Choroid plexus epithelial cell (primary cell): Measurements from ENCODE around the gene MKI67.

Experiments
- DNase-seq: peaks from one replicate; pipeline ENCODE4 v3.0.0-alpha.2; 2010; ENCODE audit warnings: low read depth
- H3K4me3 ChIP-seq: 2 replicates; pipeline ENCODE4 v1.5.1; 2011; ENCODE audit warnings: low read depth, mild to moderate bottlenecking, control low read depth, low read length, moderate library complexity
- CTCF ChIP-seq: conservative IDR thresholded peaks from 2 replicates; pipeline ENCODE4 v1.5.1; 2011; ENCODE audit warnings: low read depth, mild to moderate bottlenecking, control low read depth, inconsistent platforms, low read length, moderate library complexity

The MKI67 gene

GRCh38 chr10:128063736-128064107 is 62.5 kb downstream of the MKI67 start:
- no peak for TF ChIP-seq CTCF
- no peak overlapping the region for H3K4me3 ChIP-seq
- DNase-seq: no peak

- DNase-seq: peak; percentile 11
- TF ChIP-seq CTCF: no peak
- H3K4me3 ChIP-seq: no peak overlapping the region
Measured at GRCh38 chr10:128062881-128063563, 63.2 kb downstream of the MKI67 start.

- DNase-seq: peak; percentile 18
- no peak overlapping the region for H3K4me3 ChIP-seq
- TF ChIP-seq CTCF: no peak
Measured at GRCh38 chr10:128062331-128062880, 63.8 kb downstream of the MKI67 start.

- no peak for TF ChIP-seq CTCF
- H3K4me3 ChIP-seq: no peak overlapping the region
- no peak for DNase-seq
Measured at GRCh38 chr10:128061306-128062300, 64.6 kb downstream of the MKI67 start.

GRCh38 chr10:128060341-128061250 is 65.6 kb downstream of the MKI67 start:
- TF ChIP-seq CTCF: no peak
- no peak for DNase-seq
- no peak overlapping the region for H3K4me3 ChIP-seq

- DNase-seq: no peak
- no peak for TF ChIP-seq CTCF
- H3K4me3 ChIP-seq: no peak overlapping the region
Measured at GRCh38 chr10:128059982-128060293, 66.3 kb downstream of the MKI67 start.
